Activated CD8-positive, alpha-beta T cell treated with anti-CD3 and anti-CD28 coated beads for 36 hours (primary cell): Measurements from ENCODE around the gene CCDC191. TPM values are rescaled to one million over a fixed set of nuclear protein-coding genes. Genes with fewer than 3 reads are reported as not detected.

ENCODE experiments used
- ATAC-seq: fragments of 200-7000 bp; cut with Tn5 transposase; one replicate; pipeline ENCODE4 v1.10.0; 2021; ENCODE audit warnings: mild to moderate bottlenecking, moderate library complexity
- CTCF ChIA-PET: fragments of 350-600 bp; sonication (Branson Sonifier 250); formaldehyde crosslinking; loops from one replicate; lab custom pipeline; 2021; ENCODE audit warnings: antibody characterized with exemption; lab: Charles Lee
- POLR2A ChIA-PET: fragments of 350-600 bp; sonication (Branson Sonifier 250); formaldehyde crosslinking; loops from one replicate; lab custom pipeline; 2021; ENCODE audit warnings: antibody characterized with exemption; lab: Charles Lee
- DNase-seq: peaks from one replicate; pipeline ENCODE4 v3.0.0-alpha.2; 2020
- H3K27ac Mint-ChIP-seq: one replicate; pipeline ENCODE4 v1.8.0; 2021; ENCODE audit warnings: mild to moderate bottlenecking, mixed read lengths
- H3K27me3 Mint-ChIP-seq: one replicate; pipeline ENCODE4 v1.8.0; 2021; ENCODE audit warnings: mixed read lengths
- H3K36me3 Mint-ChIP-seq: one replicate; pipeline ENCODE4 v1.8.0; 2021; ENCODE audit warnings: low read depth, mixed read lengths
- H3K4me1 Mint-ChIP-seq: one replicate; pipeline ENCODE4 v1.8.0; 2021; ENCODE audit warnings: low read depth, mixed read lengths
- H3K4me3 Mint-ChIP-seq: one replicate; pipeline ENCODE4 v1.8.0; 2021; ENCODE audit warnings: mild to moderate bottlenecking, moderate library complexity, mixed read lengths
- H3K9me3 Mint-ChIP-seq: one replicate; pipeline ENCODE4 v1.8.0; 2021; ENCODE audit warnings: mixed read lengths
- intact Hi-C: fragments of 100-400 bp; cut with micrococcal nuclease; formaldehyde crosslinking; loops from one replicate; pipeline ENCODE4 v1.10.0; 2022
- total RNA-seq, 2 experiments: library from RNA; stranded (reverse); gene quantifications; one replicate each; pipeline ENCODE4 v1.2.3, GENCODE V29; 2021
- TF ChIP-seq, protein P1 (sequence below): fragments of 200-600 bp; IDR thresholded peaks from one replicate; pipeline ENCODE4 v1.8.0; 2022; ENCODE audit warnings: antibody characterized with exemption, mild to moderate bottlenecking

The CCDC191 gene
- total RNA-seq, 2 experiments from 2014 or later: 1.5 to 1.7 TPM

DNA sequence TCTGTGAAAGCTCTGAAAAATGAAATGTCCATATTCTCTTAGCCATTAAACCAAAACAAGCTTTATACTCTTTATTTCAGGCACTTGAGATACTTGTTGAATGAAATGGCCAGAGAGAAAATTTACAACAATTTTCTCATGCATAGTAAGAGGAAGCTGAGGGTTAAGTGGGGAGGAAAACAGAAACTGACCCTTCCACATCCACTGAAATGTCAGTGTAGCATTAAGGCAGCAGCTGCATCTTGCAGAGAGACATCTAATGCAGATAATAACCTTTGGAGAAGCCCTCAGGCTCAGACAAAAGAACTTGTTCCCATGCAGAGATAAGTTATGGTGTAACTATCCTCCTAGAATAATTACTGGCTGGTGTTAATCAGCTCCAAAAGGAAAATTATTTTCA, 74.5 kb downstream of the CCDC191 start:
- no peak overlapping the region for H3K27ac Mint-ChIP-seq
- DNase-seq (no peak), ATAC-seq (no peak)
- no peak overlapping the region for H3K4me3 Mint-ChIP-seq
- intact Hi-C loops: no loop called here
- H3K4me1 Mint-ChIP-seq: no peaks in the 10 kb centered on the region
- ChIA-PET POLR2A (no interaction called here), CTCF (interaction anchor here (1.4 kb wide), 1 partner anchor 137 kb away, joined by 3 read pairs; no protein-coding TSS in a partner anchor)
- H3K36me3 Mint-ChIP-seq: peaks cover 23% of the 10 kb centered on the region
- H3K9me3 Mint-ChIP-seq: no peaks in the 10 kb centered on the region
- TF ChIP-seq, protein P1, sequence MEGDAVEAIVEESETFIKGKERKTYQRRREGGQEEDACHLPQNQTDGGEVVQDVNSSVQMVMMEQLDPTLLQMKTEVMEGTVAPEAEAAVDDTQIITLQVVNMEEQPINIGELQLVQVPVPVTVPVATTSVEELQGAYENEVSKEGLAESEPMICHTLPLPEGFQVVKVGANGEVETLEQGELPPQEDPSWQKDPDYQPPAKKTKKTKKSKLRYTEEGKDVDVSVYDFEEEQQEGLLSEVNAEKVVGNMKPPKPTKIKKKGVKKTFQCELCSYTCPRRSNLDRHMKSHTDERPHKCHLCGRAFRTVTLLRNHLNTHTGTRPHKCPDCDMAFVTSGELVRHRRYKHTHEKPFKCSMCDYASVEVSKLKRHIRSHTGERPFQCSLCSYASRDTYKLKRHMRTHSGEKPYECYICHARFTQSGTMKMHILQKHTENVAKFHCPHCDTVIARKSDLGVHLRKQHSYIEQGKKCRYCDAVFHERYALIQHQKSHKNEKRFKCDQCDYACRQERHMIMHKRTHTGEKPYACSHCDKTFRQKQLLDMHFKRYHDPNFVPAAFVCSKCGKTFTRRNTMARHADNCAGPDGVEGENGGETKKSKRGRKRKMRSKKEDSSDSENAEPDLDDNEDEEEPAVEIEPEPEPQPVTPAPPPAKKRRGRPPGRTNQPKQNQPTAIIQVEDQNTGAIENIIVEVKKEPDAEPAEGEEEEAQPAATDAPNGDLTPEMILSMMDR: no peak
- H3K27me3 Mint-ChIP-seq: no peaks in the 10 kb centered on the region

DNA sequence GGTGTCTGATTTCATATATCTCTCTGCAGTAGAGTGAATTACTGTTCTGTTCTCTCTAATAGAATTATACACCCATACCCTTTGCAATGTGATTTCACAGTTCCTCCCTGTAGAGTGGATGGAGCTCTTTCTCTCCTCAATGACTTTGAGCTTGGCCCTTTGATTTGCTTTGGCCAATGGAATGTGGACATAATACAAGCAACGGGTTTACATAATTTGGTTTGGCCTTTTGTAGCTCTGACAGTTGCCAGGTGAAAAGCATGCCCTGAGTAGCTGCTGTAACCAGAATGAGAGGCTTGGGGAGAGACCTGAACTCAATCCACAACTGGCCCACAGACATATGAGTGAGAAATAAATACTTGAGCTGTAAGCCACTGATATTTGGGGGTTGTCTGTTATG, 76.4 kb downstream of the CCDC191 start:
- no peak for DNase-seq
- TF ChIP-seq, protein P1: no peak
- no peak for ATAC-seq
- peaks cover 27% of the 10 kb centered on the region for H3K36me3 Mint-ChIP-seq
- intact Hi-C loops: no loop called here
- CTCF ChIA-PET: no interaction called here
- POLR2A ChIA-PET: no interaction called here
- H3K27ac Mint-ChIP-seq: no peak overlapping the region
- H3K4me3 Mint-ChIP-seq: no peak overlapping the region
- H3K27me3 Mint-ChIP-seq: no peaks in the 10 kb centered on the region
- H3K4me1 Mint-ChIP-seq: no peaks in the 10 kb centered on the region
- no peaks in the 10 kb centered on the region for H3K9me3 Mint-ChIP-seq

DNA sequence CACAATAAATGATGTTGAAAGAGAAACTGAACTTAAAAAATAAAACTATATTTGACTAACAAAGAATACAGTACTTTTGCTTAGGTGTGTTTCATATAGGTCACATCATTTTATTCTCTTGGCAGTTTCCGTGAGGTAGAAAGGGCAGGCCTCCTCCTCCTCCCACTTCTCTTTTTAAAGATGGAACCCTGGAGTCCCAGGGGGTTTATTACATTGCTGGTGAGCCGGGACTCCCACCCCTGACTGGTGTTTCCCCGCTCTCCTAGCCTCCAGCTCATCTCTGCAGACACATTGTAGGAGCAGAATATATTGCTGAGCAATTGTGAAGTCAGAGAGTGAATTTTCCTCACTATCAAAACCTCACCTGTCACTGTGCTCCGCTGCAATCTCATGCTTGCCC, 78.5 kb downstream of the CCDC191 start:
- DNase-seq: no peak
- Mint-ChIP-seq H3K4me3 (no peak overlapping the region), H3K27me3 (no peaks in the 10 kb centered on the region), H3K4me1 (no peaks in the 10 kb centered on the region), H3K36me3 (peaks cover 42% of the 10 kb centered on the region), H3K27ac (no peak overlapping the region), H3K9me3 (peaks cover 14% of the 10 kb centered on the region)
- ChIA-PET POLR2A (no interaction called here), CTCF (no interaction called here)
- ATAC-seq: no peak
- TF ChIP-seq, protein P1: no peak
- intact Hi-C loops: no loop called here

DNA sequence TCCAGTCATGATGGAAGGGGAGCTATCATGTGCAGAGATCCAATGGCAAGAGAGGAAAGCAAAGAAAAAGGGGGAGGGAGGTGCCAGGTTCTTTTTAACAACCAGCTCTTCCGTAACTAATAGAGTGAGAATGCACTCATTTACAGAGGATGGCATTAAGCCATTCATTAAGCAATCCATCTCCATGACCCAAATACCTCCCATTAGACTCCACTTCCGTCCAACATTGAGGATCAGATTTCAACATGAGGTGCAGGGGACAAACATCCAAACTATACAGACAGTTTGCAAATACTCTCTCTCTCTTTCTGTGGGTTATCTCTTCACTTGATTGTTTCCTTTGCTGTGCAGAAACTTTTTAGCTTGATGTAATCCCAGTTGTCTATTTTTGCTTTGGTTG, 87.3 kb downstream of the CCDC191 start:
- Mint-ChIP-seq H3K4me3 (no peak overlapping the region), H3K27ac (no peak overlapping the region), H3K9me3 (peaks cover 19% of the 10 kb centered on the region), H3K36me3 (peaks cover 12% of the 10 kb centered on the region), H3K27me3 (no peaks in the 10 kb centered on the region), H3K4me1 (peaks cover under 1% of the 10 kb centered on the region)
- DNase-seq: no peak
- TF ChIP-seq, protein P1: no peak
- no peak for ATAC-seq
- ChIA-PET POLR2A (no interaction called here), CTCF (interaction anchor here (0.6 kb wide), 1 partner anchor 258 kb away, joined by 3 read pairs; no protein-coding TSS in a partner anchor)
- intact Hi-C loops: no loop called here

DNA sequence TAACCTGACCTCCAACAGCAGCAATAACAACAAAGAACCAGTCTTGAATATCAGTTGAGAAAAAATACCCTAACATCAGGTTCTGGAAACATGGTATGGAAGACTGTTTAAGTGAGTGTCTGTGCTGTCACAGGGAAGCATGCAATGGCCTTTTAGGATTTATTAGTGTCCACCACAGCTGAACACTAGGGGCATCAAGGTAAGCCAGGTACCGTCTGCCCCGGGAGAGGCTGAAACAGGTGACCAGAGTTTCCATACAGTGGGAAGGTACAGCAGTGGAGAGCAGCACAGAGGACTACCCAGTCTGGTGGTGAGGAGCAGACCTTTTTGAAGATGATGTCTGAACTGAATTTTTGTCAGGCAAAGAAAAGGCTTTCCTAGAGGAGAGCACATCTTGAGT, 90.2 kb downstream of the CCDC191 start:
- no peak overlapping the region for H3K4me3 Mint-ChIP-seq
- no peaks in the 10 kb centered on the region for H3K27me3 Mint-ChIP-seq
- TF ChIP-seq, protein P1: no peak
- DNase-seq (no peak), ATAC-seq (no peak)
- H3K36me3 Mint-ChIP-seq: peaks cover 2% of the 10 kb centered on the region
- CTCF ChIA-PET: no interaction called here
- POLR2A ChIA-PET: no interaction called here
- no peak overlapping the region for H3K27ac Mint-ChIP-seq
- H3K9me3 Mint-ChIP-seq: no peaks in the 10 kb centered on the region
- intact Hi-C loops: no loop called here
- peaks cover 4% of the 10 kb centered on the region for H3K4me1 Mint-ChIP-seq
